A549 (cell line): ENCODE results near the gene MAN1C1. TPM values are rescaled to one million over a fixed set of nuclear protein-coding genes. Genes with fewer than 3 reads are reported as not detected.

Source experiments
- ATAC-seq, 2 experiments: fragments of 200-7000 bp in 1 of 2; fragments of >200 bp in 1 of 2; cut with Nextera tagmentation in 1 of 2; cut with Tn5 transposase in 1 of 2; 3 replicates each; pipeline versions ENCODE4 v1.8.0 to v1.9.1; 2018 to 2020; ENCODE audit warnings: mild to moderate bottlenecking in 1 of 2, moderate library complexity in 1 of 2
- CTCF ChIA-PET: fragments of 300-600 bp; sonication (Branson Sonifier 250); formaldehyde crosslinking; extraction: SDS; loops from one replicate; lab custom pipeline; 2021; ENCODE audit warnings: antibody characterized with exemption, inconsistent platforms; lab: Yijun Ruan, JAX
- POLR2A ChIA-PET: fragments of 350-600 bp; formaldehyde crosslinking; extraction: SDS; loops from one replicate; lab custom pipeline; 2021; ENCODE audit warnings: antibody characterized with exemption, inconsistent platforms; lab: Yijun Ruan, JAX
- DNase-seq, 2 experiments: peaks; one replicate each; pipeline versions ENCODE4 v3.0.0 to v3.0.0-alpha.2; 2011 to 2016; ENCODE audit warnings: low read depth in 1 of 2, low spot score in 1 of 2
- FAIRE-seq: peaks from 2 replicates; lab custom pipeline; 2011; peaks lifted over from hg19 to GRCh38; lab: Jason Lieb, UNC
- H3K27ac ChIP-seq, 2 experiments: fragments of >200 bp; sonication (Bioruptor Twin); formaldehyde crosslinking; 3 replicates each; pipeline ENCODE4 v1.5.1; 2016 to 2017
- H3K4me1 ChIP-seq: fragments of >200 bp; sonication (Bioruptor Twin); formaldehyde crosslinking; 3 replicates; pipeline ENCODE4 v1.6.1; 2016
- H3K4me2 ChIP-seq: fragments of >200 bp; sonication (Bioruptor Twin); formaldehyde crosslinking; 3 replicates; pipeline ENCODE4 v1.6.1; 2016
- H3K4me3 ChIP-seq: fragments of >200 bp; sonication (Bioruptor Twin); formaldehyde crosslinking; 3 replicates; pipeline ENCODE4 v1.5.1; 2016
- H3K9me3 ChIP-seq: fragments of >200 bp; sonication (Bioruptor Twin); formaldehyde crosslinking; 3 replicates; pipeline ENCODE4 v1.6.1; 2016
- CBX2 ChIP-seq: fragments of 200-600 bp; sonication (generic); IDR thresholded peaks from 2 replicates; pipeline ENCODE4 v1.6.1; 2016; ENCODE audit warnings: low read depth, mild to moderate bottlenecking, borderline replicate concordance
- CBX8 ChIP-seq: fragments of 200-600 bp; sonication (generic); IDR thresholded peaks from 2 replicates; pipeline ENCODE4 v1.6.1; 2016
- CHD2 ChIP-seq: fragments of 150-350 bp; IDR thresholded peaks from 2 replicates; pipeline ENCODE4 v1.6.1; 2014; ENCODE audit warnings: low read length; ENCODE audit not compliant: partially characterized antibody
- CHD4 ChIP-seq: fragments of 200-600 bp; sonication (generic); IDR thresholded peaks from 2 replicates; pipeline ENCODE4 v1.6.1; 2016; ENCODE audit warnings: antibody characterized with exemption, mild to moderate bottlenecking, borderline replicate concordance
- EHMT2 ChIP-seq: fragments of 200-600 bp; sonication (generic); IDR thresholded peaks from 2 replicates; pipeline ENCODE4 v1.6.1; 2016; ENCODE audit warnings: antibody characterized with exemption, low read depth, mild to moderate bottlenecking, moderate library complexity
- FOSL2 ChIP-seq, 2 experiments: fragments of 450-650 bp in 1 of 2; fragments of >200 bp in 1 of 2; sonication (Bioruptor Twin) in 1 of 2; formaldehyde crosslinking; IDR thresholded peaks; 2 replicates each; pipeline versions ENCODE4 v1.5.0 to v1.6.1; 2016 to 2020; ENCODE audit warnings: mild to moderate bottlenecking in 1 of 2, moderate library complexity in 1 of 2
- GATA3 ChIP-seq: IDR thresholded peaks from 2 replicates; pipeline ENCODE4 v1.6.1; 2012; ENCODE audit warnings: borderline replicate concordance
- HEYL ChIP-seq: fragments of 250-450 bp; sonication (Bioruptor Pico); IDR thresholded peaks from 2 replicates; pipeline ENCODE4 v1.8.0; 2021; ENCODE audit warnings: mild to moderate bottlenecking, moderate library complexity
- HOXB5 ChIP-seq: fragments of 250-450 bp; sonication (Bioruptor Pico); IDR thresholded peaks from 2 replicates; pipeline ENCODE4 v1.5.0; 2020; ENCODE audit warnings: mild to moderate bottlenecking, moderate library complexity
- JUN ChIP-seq, 2 experiments: fragments of >200 bp; sonication (Bioruptor Twin); formaldehyde crosslinking; IDR thresholded peaks; 2 replicates in 1 of 2; 3 replicates in 1 of 2; pipeline ENCODE4 v1.6.1; 2016 to 2017
- KDM1A ChIP-seq: fragments of 200-600 bp; sonication (generic); IDR thresholded peaks from 2 replicates; pipeline ENCODE4 v1.6.1; 2016; ENCODE audit warnings: low read depth, mild to moderate bottlenecking
- KDM5A ChIP-seq: fragments of 200-600 bp; sonication (generic); IDR thresholded peaks from 2 replicates; pipeline ENCODE4 v1.6.1; 2016; ENCODE audit warnings: antibody characterized with exemption, mild to moderate bottlenecking
- MAFK ChIP-seq: fragments of 450-650 bp; IDR thresholded peaks from 2 replicates; pipeline ENCODE4 v1.6.1; 2014; ENCODE audit not compliant: partially characterized antibody
- MAZ ChIP-seq: fragments of 150-350 bp; IDR thresholded peaks from 2 replicates; pipeline ENCODE4 v1.6.1; 2014; ENCODE audit warnings: antibody characterized with exemption, low read depth, low read length, borderline replicate concordance
- MYC ChIP-seq: IDR thresholded peaks from 2 replicates; pipeline ENCODE4 v1.6.1; 2012; ENCODE audit warnings: mild to moderate bottlenecking, inconsistent platforms, low read length, improper control_type of control experiment, borderline replicate concordance
- NFE2L2 ChIP-seq: fragments of 150-350 bp; conservative IDR thresholded peaks from 2 replicates; pipeline ENCODE4 v1.6.1; 2014; ENCODE audit warnings: low read length
- PHF8 ChIP-seq: fragments of 200-600 bp; sonication (generic); IDR thresholded peaks from 2 replicates; pipeline ENCODE4 v1.6.1; 2016; ENCODE audit warnings: low read depth, mild to moderate bottlenecking, antibody characterized with exemption, moderate library complexity, borderline replicate concordance
- ZC3H11A ChIP-seq: fragments of 450-650 bp; IDR thresholded peaks from 2 replicates; pipeline ENCODE4 v1.6.1; 2014; ENCODE audit warnings: antibody characterized with exemption, mild to moderate bottlenecking
- ZNF302 ChIP-seq: fragments of 250-450 bp; sonication (Bioruptor Pico); IDR thresholded peaks from 2 replicates; pipeline ENCODE4 v1.9.0; 2021; ENCODE audit warnings: inconsistent platforms, mild to moderate bottlenecking, moderate library complexity
- WGBS: methylation state at CpG from one replicate; pipeline ENCODE4 v1.1.6; 2017; ENCODE audit errors: missing lambda C conversion rate; 5-methylcytosine and 5-hydroxymethylcytosine counted together
- polyA plus RNA-seq, 4 experiments: library from polyadenylated mRNA; depleted of rRNA in 3 of 4; stranded (reverse); fragments of >200 nt; fragmentation: RNase III in 1 of 4; extraction: RNeasy Plus Mini Kit Qiagen cat#74134 plus additional on column Dnase treatment in 1 of 4; gene quantifications; 2 replicates in 3 of 4; 3 replicates in 1 of 4; pipeline ENCODE4 v1.2.3, GENCODE V29; 2011 to 2017
- TF ChIP-seq, protein P1 (sequence below): IDR thresholded peaks from 2 replicates; pipeline ENCODE4 v1.6.1; 2012
- TF ChIP-seq, protein P2 (sequence below): IDR thresholded peaks from 2 replicates; pipeline ENCODE4 v1.6.1; 2012
- TF ChIP-seq, protein P3 (sequence below): fragments of 200-600 bp; sonication (generic); IDR thresholded peaks from 2 replicates; pipeline ENCODE4 v1.6.1; 2016; ENCODE audit warnings: antibody characterized with exemption, mild to moderate bottlenecking, moderate library complexity
- TF ChIP-seq, protein P4 (sequence below): fragments of 450-650 bp; IDR thresholded peaks from 2 replicates; pipeline ENCODE4 v1.6.1; 2014; ENCODE audit warnings: antibody characterized with exemption

MAN1C1 gene
- polyA plus RNA-seq, 2 of the 4 experiments (the other 2 are of a cell fraction) = 0.22 to 0.27 TPM

DNA sequence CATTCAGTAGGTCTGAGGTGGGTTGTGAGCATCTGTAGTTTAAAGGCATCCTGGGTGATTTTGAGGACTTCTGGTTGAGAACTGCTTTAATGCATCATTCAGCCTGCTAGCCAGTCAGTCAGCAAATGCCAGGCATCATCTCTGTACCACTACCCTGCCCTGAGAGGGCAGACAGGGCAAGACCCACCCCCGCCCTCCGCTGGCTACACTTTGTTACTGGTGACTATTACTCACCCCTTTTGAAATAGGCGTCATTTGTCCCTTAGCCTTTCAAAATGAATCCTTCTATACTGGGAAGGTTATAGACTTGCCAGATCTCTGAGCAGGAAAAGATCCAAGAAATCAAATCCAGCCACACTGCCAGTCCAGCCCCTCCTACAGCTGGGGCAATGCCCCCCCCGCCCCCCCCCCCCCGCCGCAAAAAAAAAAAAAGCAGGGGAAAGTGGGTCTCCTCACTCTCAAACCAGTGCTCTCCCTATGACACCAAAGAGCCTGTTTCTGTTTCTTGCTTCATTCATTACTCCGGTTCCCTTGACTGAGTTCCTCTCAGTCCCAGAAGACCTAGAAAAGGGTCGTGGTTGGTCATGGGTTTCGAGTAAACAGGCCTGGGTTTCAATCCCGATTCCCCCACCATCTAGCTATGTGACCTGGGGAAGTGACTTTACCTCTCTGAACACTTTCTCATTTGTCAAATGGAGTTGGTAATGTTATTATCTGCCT, 187.8 kb downstream of the MAN1C1 start:
- no peak for ATAC-seq
- Histone ChIP-seq H3K27ac (no peak overlapping the region), H3K4me1 (peaks cover 13% of the 10 kb centered on the region; the same call in 2 of the 3 replicates), H3K9me3 (no peaks in the 10 kb centered on the region), H3K4me3 (no peak overlapping the region), H3K4me2 (no peak overlapping the region)
- POLR2A ChIA-PET = no interaction called here
- DNase-seq = no peak
- 53% methylated on average over 8 of the region's 10 CpGs for WGBS
- CTCF ChIA-PET = no interaction called here
- TF ChIP-seq, protein P1, sequence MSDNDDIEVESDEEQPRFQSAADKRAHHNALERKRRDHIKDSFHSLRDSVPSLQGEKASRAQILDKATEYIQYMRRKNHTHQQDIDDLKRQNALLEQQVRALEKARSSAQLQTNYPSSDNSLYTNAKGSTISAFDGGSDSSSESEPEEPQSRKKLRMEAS = no peak
- TF ChIP-seq ZC3H11A (no peak), CHD4 (no peak), FOSL2 (IDR thresholded peaks at IDR 0.05) (no peak), FOSL2 (CRISPR knock-in tag; IDR thresholded peaks at IDR 0.05) (no peak), MAZ (no peak), CBX8 (no peak), KDM1A (no peak), PHF8 (no peak)
- TF ChIP-seq, protein P2, sequence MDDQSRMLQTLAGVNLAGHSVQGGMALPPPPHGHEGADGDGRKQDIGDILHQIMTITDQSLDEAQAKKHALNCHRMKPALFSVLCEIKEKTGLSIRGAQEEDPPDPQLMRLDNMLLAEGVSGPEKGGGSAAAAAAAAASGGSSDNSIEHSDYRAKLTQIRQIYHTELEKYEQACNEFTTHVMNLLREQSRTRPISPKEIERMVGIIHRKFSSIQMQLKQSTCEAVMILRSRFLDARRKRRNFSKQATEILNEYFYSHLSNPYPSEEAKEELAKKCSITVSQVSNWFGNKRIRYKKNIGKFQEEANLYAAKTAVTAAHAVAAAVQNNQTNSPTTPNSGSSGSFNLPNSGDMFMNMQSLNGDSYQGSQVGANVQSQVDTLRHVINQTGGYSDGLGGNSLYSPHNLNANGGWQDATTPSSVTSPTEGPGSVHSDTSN = no peak
- no peak for FAIRE-seq

DNA sequence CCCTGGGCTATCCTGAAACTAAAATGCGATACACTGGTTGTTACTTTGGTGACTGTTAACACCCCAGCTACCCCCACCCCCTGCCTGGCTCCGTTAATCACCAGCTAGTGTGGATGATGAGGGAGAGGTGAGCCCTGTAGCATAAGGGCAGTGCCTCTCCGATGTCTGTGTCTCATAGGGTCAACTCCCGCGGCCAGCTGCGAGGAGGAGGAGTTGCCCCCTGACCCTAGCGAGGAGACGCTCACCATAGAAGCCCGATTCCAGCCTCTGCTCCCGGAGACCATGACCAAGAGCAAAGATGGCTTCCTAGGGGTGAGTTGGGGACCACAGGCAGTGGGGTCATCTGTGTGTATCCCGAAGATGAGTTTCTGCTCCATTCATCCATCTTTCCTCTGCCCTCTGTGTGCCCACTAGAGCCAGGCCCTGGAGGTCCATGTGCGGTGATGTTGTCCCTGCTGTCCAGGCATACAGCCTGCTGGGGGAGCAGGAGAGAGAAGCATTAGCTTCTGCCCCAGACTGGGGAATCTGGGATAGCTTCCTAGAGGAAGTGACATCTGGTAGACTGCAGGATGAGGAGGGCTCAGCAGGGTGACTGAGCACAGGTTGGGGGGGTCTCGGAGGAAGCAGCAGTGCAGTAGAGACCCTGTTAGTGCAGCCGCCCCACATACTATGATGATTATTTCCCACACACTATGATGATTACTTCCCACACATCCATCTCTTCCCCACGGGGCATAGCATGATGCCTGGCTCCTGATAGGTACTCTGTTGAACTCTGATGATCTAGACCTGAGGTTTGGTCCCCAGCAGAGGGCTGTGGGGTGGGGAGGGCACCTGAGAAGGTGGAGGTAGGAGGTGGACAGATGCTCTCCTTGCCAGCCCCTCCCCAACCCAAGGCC, 188.6 kb downstream of the MAN1C1 start:
- Histone ChIP-seq H3K9me3 (no peaks in the 10 kb centered on the region), H3K4me1 (peaks cover 9% of the 10 kb centered on the region; the same call in 2 of the 3 replicates), H3K4me2 (no peak overlapping the region), H3K4me3 (no peak overlapping the region), H3K27ac (no peak overlapping the region)
- TF ChIP-seq MAFK = no peak
- TF ChIP-seq KDM5A = no peak
- TF ChIP-seq CHD4 = no peak
- TF ChIP-seq NFE2L2 = no peak
- TF ChIP-seq, protein P3, sequence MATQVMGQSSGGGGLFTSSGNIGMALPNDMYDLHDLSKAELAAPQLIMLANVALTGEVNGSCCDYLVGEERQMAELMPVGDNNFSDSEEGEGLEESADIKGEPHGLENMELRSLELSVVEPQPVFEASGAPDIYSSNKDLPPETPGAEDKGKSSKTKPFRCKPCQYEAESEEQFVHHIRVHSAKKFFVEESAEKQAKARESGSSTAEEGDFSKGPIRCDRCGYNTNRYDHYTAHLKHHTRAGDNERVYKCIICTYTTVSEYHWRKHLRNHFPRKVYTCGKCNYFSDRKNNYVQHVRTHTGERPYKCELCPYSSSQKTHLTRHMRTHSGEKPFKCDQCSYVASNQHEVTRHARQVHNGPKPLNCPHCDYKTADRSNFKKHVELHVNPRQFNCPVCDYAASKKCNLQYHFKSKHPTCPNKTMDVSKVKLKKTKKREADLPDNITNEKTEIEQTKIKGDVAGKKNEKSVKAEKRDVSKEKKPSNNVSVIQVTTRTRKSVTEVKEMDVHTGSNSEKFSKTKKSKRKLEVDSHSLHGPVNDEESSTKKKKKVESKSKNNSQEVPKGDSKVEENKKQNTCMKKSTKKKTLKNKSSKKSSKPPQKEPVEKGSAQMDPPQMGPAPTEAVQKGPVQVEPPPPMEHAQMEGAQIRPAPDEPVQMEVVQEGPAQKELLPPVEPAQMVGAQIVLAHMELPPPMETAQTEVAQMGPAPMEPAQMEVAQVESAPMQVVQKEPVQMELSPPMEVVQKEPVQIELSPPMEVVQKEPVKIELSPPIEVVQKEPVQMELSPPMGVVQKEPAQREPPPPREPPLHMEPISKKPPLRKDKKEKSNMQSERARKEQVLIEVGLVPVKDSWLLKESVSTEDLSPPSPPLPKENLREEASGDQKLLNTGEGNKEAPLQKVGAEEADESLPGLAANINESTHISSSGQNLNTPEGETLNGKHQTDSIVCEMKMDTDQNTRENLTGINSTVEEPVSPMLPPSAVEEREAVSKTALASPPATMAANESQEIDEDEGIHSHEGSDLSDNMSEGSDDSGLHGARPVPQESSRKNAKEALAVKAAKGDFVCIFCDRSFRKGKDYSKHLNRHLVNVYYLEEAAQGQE = no peak
- TF ChIP-seq, protein P4, sequence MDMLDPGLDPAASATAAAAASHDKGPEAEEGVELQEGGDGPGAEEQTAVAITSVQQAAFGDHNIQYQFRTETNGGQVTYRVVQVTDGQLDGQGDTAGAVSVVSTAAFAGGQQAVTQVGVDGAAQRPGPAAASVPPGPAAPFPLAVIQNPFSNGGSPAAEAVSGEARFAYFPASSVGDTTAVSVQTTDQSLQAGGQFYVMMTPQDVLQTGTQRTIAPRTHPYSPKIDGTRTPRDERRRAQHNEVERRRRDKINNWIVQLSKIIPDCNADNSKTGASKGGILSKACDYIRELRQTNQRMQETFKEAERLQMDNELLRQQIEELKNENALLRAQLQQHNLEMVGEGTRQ = no peak
- TF ChIP-seq HOXB5 (CRISPR knock-in tag) = no peak
- no peak for TF ChIP-seq MYC
- no peak for TF ChIP-seq ZNF302 (CRISPR knock-in tag)
- TF ChIP-seq CBX2 = no peak
- TF ChIP-seq, protein P2 = no peak
- TF ChIP-seq CHD2 = no peak
- TF ChIP-seq EHMT2 = no peak
- no peak for TF ChIP-seq JUN (IDR thresholded peaks at IDR 0.05)
- no peak for TF ChIP-seq HEYL
- TF ChIP-seq GATA3 = no peak
- 92% methylated on average over 2 of the region's 15 CpGs for WGBS
- DNase-seq = no peak
- CTCF ChIA-PET = no interaction called here
- no peak for ATAC-seq
- POLR2A ChIA-PET = no interaction called here
- FAIRE-seq = no peak
